WTC11 (cell line): Measurements from ENCODE around the gene KRT14. TPM values are rescaled to one million over a fixed set of nuclear protein-coding genes. Genes with fewer than 3 reads are reported as not detected.

Source experiments
- ATAC-seq: fragments of 200-7000 bp; cut with Tn5 transposase; 2 replicates; pipeline ENCODE4 v1.10.0; 2021; ENCODE audit warnings: mild to moderate bottlenecking, moderate library complexity
- CTCF ChIA-PET: fragments of 300-600 bp; sonication (Branson Sonifier 250); formaldehyde crosslinking; loops from one replicate; lab custom pipeline; 2021; ENCODE audit warnings: antibody characterized with exemption; lab: Charles Lee
- POLR2A ChIA-PET: fragments of 350-600 bp; sonication (Branson Sonifier 250); formaldehyde crosslinking; loops from one replicate; lab custom pipeline; 2021; ENCODE audit warnings: antibody characterized with exemption; lab: Charles Lee
- DNase-seq: peaks from one replicate; pipeline ENCODE4 v3.0.0; 2021; ENCODE audit warnings: low spot score
- H3K27ac Mint-ChIP-seq: 2 replicates; pipeline ENCODE4 v1.8.0; 2021; ENCODE audit warnings: mixed read lengths
- H3K27me3 Mint-ChIP-seq: 2 replicates; pipeline ENCODE4 v1.8.0; 2021; ENCODE audit warnings: low read depth, mild to moderate bottlenecking, moderate library complexity, mixed read lengths
- H3K36me3 Mint-ChIP-seq: 2 replicates; pipeline ENCODE4 v1.8.0; 2021; ENCODE audit warnings: mixed read lengths
- H3K4me1 Mint-ChIP-seq: 2 replicates; pipeline ENCODE4 v1.8.0; 2022; ENCODE audit warnings: mixed read lengths
- H3K4me3 Mint-ChIP-seq: 2 replicates; pipeline ENCODE4 v1.8.0; 2021; ENCODE audit warnings: mild to moderate bottlenecking, moderate library complexity, mixed read lengths
- H3K9me3 Mint-ChIP-seq: 2 replicates; pipeline ENCODE4 v1.8.0; 2021; ENCODE audit warnings: mixed read lengths
- FOXK1 ChIP-seq: sonication (generic); formaldehyde crosslinking; IDR thresholded peaks from 2 replicates; pipeline ENCODE4 v1.8.0; 2022; ENCODE audit warnings: mild to moderate bottlenecking, moderate library complexity, missing genetic modification reagents
- HMGA2 ChIP-seq: fragments of 250-450 bp; sonication (Bioruptor Pico); IDR thresholded peaks from 2 replicates; pipeline ENCODE4 v1.4.0; 2021; ENCODE audit warnings: mild to moderate bottlenecking, moderate library complexity
- KAT7 ChIP-seq: sonication (generic); formaldehyde crosslinking; IDR thresholded peaks from 2 replicates; pipeline ENCODE4 v1.8.1; 2023; ENCODE audit warnings: missing genetic modification reagents, mild to moderate bottlenecking, borderline replicate concordance
- NR1H2 ChIP-seq: sonication (generic); formaldehyde crosslinking; IDR thresholded peaks from 2 replicates; pipeline ENCODE4 v1.9.0; 2021; ENCODE audit warnings: mild to moderate bottlenecking, moderate library complexity, missing genetic modification reagents
- ZBTB21 ChIP-seq: sonication (generic); formaldehyde crosslinking; IDR thresholded peaks from 2 replicates; pipeline ENCODE4 v1.8.1; 2023; ENCODE audit warnings: mild to moderate bottlenecking, missing genetic modification reagents, borderline replicate concordance
- ZNF121 ChIP-seq: sonication (generic); formaldehyde crosslinking; IDR thresholded peaks from 2 replicates; pipeline ENCODE4 v1.8.0; 2023; ENCODE audit warnings: missing genetic modification reagents
- ZNF138 ChIP-seq: sonication (generic); formaldehyde crosslinking; conservative IDR thresholded peaks from 2 replicates; pipeline ENCODE4 v1.8.1; 2022; ENCODE audit warnings: mild to moderate bottlenecking, moderate library complexity, missing genetic modification reagents
- ZNF317 ChIP-seq: sonication (generic); formaldehyde crosslinking; IDR thresholded peaks from 2 replicates; pipeline ENCODE4 v1.8.1; 2023; ENCODE audit warnings: low read depth, mild to moderate bottlenecking, moderate library complexity, missing genetic modification reagents, borderline replicate concordance
- total RNA-seq: library from RNA; stranded (reverse); gene quantifications from 3 replicates; pipeline ENCODE4 v1.2.3, GENCODE V29; 2021
- TF ChIP-seq, protein P1 (sequence below): fragments of 250-450 bp; sonication (Bioruptor Pico); IDR thresholded peaks from 2 replicates; pipeline ENCODE4 v1.9.0; 2021; ENCODE audit warnings: mild to moderate bottlenecking
- TF ChIP-seq, protein P2 (sequence below): sonication (generic); formaldehyde crosslinking; IDR thresholded peaks from 2 replicates; pipeline ENCODE4 v1.8.1; 2022; ENCODE audit warnings: mild to moderate bottlenecking, missing genetic modification reagents, moderate library complexity, borderline replicate concordance
- TF ChIP-seq, protein P3 (sequence below): sonication (generic); formaldehyde crosslinking; IDR thresholded peaks from 2 replicates; pipeline ENCODE4 v1.8.1; 2023; ENCODE audit warnings: mild to moderate bottlenecking, missing genetic modification reagents, borderline replicate concordance
- TF ChIP-seq, protein P4 (sequence below): sonication (generic); formaldehyde crosslinking; IDR thresholded peaks from 2 replicates; pipeline ENCODE4 v1.8.0; 2023; ENCODE audit warnings: missing genetic modification reagents
- TF ChIP-seq, protein P5 (sequence below): sonication (generic); formaldehyde crosslinking; IDR thresholded peaks from 2 replicates; pipeline ENCODE4 v1.8.1; 2023; ENCODE audit warnings: mild to moderate bottlenecking, moderate library complexity, missing genetic modification reagents
- TF ChIP-seq, protein P6 (sequence below): fragments of 200-600 bp; IDR thresholded peaks from 2 replicates; pipeline ENCODE4 v1.8.0; 2022; ENCODE audit warnings: antibody characterized with exemption

The KRT14 gene
- total RNA-seq, 1 experiment from 2014 or later, result not detected

DNA sequence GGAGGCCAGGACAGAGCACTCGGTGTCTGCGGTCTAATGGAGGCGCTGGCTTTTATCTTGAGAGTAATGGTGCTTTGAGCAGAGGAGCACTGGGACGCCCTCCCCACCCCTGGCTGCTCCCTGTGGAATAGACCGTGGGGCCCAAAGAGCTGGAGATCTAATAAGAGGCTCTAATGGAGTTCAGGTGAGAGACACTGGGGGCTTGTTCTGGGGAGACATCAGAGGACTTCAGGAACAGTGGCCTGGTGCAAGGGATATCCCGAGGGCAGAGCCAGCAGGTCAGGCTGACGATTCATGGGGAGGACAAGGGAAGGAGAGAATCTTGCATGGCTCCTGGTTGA lies 49.1 kb downstream of the KRT14 start (continued):
- TF ChIP-seq, protein P1, sequence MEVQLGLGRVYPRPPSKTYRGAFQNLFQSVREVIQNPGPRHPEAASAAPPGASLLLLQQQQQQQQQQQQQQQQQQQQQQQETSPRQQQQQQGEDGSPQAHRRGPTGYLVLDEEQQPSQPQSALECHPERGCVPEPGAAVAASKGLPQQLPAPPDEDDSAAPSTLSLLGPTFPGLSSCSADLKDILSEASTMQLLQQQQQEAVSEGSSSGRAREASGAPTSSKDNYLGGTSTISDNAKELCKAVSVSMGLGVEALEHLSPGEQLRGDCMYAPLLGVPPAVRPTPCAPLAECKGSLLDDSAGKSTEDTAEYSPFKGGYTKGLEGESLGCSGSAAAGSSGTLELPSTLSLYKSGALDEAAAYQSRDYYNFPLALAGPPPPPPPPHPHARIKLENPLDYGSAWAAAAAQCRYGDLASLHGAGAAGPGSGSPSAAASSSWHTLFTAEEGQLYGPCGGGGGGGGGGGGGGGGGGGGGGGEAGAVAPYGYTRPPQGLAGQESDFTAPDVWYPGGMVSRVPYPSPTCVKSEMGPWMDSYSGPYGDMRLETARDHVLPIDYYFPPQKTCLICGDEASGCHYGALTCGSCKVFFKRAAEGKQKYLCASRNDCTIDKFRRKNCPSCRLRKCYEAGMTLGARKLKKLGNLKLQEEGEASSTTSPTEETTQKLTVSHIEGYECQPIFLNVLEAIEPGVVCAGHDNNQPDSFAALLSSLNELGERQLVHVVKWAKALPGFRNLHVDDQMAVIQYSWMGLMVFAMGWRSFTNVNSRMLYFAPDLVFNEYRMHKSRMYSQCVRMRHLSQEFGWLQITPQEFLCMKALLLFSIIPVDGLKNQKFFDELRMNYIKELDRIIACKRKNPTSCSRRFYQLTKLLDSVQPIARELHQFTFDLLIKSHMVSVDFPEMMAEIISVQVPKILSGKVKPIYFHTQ (CRISPR knock-in tag), result no peak
- no peak for TF ChIP-seq KAT7
- TF ChIP-seq, protein P2, sequence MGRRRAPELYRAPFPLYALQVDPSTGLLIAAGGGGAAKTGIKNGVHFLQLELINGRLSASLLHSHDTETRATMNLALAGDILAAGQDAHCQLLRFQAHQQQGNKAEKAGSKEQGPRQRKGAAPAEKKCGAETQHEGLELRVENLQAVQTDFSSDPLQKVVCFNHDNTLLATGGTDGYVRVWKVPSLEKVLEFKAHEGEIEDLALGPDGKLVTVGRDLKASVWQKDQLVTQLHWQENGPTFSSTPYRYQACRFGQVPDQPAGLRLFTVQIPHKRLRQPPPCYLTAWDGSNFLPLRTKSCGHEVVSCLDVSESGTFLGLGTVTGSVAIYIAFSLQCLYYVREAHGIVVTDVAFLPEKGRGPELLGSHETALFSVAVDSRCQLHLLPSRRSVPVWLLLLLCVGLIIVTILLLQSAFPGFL (CRISPR knock-in tag), result no peak
- no peak for TF ChIP-seq NR1H2 (CRISPR knock-in tag)
- no peak for TF ChIP-seq ZNF138 (CRISPR knock-in tag)
- no peak for TF ChIP-seq FOXK1
- TF ChIP-seq, protein P3, sequence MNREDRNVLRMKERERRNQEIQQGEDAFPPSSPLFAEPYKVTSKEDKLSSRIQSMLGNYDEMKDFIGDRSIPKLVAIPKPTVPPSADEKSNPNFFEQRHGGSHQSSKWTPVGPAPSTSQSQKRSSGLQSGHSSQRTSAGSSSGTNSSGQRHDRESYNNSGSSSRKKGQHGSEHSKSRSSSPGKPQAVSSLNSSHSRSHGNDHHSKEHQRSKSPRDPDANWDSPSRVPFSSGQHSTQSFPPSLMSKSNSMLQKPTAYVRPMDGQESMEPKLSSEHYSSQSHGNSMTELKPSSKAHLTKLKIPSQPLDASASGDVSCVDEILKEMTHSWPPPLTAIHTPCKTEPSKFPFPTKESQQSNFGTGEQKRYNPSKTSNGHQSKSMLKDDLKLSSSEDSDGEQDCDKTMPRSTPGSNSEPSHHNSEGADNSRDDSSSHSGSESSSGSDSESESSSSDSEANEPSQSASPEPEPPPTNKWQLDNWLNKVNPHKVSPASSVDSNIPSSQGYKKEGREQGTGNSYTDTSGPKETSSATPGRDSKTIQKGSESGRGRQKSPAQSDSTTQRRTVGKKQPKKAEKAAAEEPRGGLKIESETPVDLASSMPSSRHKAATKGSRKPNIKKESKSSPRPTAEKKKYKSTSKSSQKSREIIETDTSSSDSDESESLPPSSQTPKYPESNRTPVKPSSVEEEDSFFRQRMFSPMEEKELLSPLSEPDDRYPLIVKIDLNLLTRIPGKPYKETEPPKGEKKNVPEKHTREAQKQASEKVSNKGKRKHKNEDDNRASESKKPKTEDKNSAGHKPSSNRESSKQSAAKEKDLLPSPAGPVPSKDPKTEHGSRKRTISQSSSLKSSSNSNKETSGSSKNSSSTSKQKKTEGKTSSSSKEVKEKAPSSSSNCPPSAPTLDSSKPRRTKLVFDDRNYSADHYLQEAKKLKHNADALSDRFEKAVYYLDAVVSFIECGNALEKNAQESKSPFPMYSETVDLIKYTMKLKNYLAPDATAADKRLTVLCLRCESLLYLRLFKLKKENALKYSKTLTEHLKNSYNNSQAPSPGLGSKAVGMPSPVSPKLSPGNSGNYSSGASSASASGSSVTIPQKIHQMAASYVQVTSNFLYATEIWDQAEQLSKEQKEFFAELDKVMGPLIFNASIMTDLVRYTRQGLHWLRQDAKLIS (CRISPR knock-in tag), result no peak
- TF ChIP-seq, protein P4, sequence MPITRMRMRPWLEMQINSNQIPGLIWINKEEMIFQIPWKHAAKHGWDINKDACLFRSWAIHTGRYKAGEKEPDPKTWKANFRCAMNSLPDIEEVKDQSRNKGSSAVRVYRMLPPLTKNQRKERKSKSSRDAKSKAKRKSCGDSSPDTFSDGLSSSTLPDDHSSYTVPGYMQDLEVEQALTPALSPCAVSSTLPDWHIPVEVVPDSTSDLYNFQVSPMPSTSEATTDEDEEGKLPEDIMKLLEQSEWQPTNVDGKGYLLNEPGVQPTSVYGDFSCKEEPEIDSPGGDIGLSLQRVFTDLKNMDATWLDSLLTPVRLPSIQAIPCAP (CRISPR knock-in tag), result no peak
- TF ChIP-seq ZNF121 (CRISPR knock-in tag), result no peak
- TF ChIP-seq ZNF317 (CRISPR knock-in tag), result no peak
- no peak for TF ChIP-seq ZBTB21 (CRISPR knock-in tag)

DNA sequence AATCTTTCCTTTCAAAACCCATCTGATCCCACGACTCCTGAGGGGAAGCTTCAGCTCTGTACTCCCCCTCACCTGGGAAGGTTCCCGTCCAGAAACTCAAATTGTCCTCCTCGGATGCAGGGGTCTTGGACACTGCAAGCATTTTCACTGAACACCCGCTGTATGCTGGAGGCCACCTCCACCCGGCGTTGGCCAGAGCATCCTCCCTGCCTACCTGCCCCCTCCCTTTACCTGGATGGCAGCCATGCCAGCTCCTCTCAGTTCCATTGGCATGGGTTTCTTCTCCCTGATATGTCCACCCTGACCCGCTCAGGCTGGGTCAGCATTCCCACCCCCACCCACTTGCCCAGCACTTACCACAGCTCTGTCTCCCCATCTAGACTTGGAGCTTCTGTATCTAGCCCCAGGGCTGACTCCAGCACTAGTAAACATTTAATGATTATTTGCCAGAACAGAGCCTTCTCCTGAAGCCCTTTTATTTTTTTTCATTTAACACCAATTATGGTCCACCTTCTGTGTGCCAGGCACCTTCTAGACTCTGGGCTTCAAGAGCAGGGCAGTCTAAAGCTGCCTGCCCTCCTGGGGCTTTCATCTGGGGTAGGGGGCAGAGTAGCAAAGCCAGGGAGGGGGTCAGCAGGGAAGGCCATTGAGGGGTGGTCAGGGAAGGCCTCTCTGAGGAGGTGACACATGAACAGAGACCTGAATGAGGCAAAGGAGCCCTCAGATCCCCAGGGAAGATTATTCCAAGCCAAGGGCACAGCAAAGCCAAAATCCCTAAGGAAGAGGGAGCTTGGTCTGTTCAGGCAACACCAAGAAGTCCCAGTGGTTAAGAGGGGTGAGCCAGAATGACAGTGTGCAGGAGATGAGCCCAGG lies 49.7 kb downstream of the KRT14 start:
- DNase-seq, result no peak
- H3K4me1 Mint-ChIP-seq, result peaks cover 53% of the 10 kb centered on the region
- no peaks in the 10 kb centered on the region for H3K27me3 Mint-ChIP-seq
- no peaks in the 10 kb centered on the region for H3K36me3 Mint-ChIP-seq
- ChIA-PET CTCF (interaction anchor here (0.6 to 7.4 kb wide), 7 partner anchors 12 to 129 kb away, joined by 3 to 122 read pairs (median 5); no protein-coding TSS in a partner anchor), POLR2A (interaction anchor here (0.6 kb wide), 1 partner anchor 890 kb away, joined by 3 read pairs; no protein-coding TSS in a partner anchor)
- no peak for ATAC-seq
- no peak overlapping the region for H3K27ac Mint-ChIP-seq
- no peak overlapping the region for H3K4me3 Mint-ChIP-seq
- no peaks in the 10 kb centered on the region for H3K9me3 Mint-ChIP-seq
- TF ChIP-seq, protein P5, sequence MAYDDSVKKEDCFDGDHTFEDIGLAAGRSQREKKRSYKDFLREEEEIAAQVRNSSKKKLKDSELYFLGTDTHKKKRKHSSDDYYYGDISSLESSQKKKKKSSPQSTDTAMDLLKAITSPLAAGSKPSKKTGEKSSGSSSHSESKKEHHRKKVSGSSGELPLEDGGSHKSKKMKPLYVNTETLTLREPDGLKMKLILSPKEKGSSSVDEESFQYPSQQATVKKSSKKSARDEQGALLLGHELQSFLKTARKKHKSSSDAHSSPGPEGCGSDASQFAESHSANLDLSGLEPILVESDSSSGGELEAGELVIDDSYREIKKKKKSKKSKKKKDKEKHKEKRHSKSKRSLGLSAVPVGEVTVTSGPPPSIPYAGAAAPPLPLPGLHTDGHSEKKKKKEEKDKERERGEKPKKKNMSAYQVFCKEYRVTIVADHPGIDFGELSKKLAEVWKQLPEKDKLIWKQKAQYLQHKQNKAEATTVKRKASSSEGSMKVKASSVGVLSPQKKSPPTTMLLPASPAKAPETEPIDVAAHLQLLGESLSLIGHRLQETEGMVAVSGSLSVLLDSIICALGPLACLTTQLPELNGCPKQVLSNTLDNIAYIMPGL, result no peak
- TF ChIP-seq, protein P6, sequence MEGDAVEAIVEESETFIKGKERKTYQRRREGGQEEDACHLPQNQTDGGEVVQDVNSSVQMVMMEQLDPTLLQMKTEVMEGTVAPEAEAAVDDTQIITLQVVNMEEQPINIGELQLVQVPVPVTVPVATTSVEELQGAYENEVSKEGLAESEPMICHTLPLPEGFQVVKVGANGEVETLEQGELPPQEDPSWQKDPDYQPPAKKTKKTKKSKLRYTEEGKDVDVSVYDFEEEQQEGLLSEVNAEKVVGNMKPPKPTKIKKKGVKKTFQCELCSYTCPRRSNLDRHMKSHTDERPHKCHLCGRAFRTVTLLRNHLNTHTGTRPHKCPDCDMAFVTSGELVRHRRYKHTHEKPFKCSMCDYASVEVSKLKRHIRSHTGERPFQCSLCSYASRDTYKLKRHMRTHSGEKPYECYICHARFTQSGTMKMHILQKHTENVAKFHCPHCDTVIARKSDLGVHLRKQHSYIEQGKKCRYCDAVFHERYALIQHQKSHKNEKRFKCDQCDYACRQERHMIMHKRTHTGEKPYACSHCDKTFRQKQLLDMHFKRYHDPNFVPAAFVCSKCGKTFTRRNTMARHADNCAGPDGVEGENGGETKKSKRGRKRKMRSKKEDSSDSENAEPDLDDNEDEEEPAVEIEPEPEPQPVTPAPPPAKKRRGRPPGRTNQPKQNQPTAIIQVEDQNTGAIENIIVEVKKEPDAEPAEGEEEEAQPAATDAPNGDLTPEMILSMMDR, result no peak
- no peak for TF ChIP-seq HMGA2 (CRISPR knock-in tag)
